Measurements from ENCODE around the gene NXF1. TPM values are rescaled to one million over a fixed set of nuclear protein-coding genes. Genes with fewer than 3 reads are reported as not detected.

NXF1 gene
- total and polyA plus RNA-seq, 10 of the 15 experiments (the other 5 are each of a cell fraction or from before 2014, with no cell fraction given) = 20.7 to 84.9 (median 40.6) TPM

- TF ChIP-seq NR2F1 (conservative IDR thresholded peaks at IDR 0.05) (peak; percentile 57), STAT3 (IDR thresholded peaks at IDR 0.05; ENCODE audit: low read depth, low read length) (no peak), RUNX3 (IDR thresholded peaks at IDR 0.05; ENCODE audit: low read length) (peak; percentile 37; the same call in 1 of the 2 replicates), WRNIP1 (IDR thresholded peaks at IDR 0.05; ENCODE audit: borderline replicate concordance, low read depth, low read length) (no peak), ZNF274 (IDR thresholded peaks at IDR 0.05; ENCODE audit: insufficient read depth, insufficient read length) (no peak), ETV6 (conservative IDR thresholded peaks at IDR 0.05 in 1 of 2, IDR thresholded peaks at IDR 0.05 in 1 of 2; ENCODE audit: borderline replicate concordance in 1 of 2, low read depth in 1 of 2) (no peak), RELA (IDR thresholded peaks at IDR 0.05; ENCODE audit: borderline replicate concordance, partially characterized antibody) (no peak), ZNF592 (IDR thresholded peaks at IDR 0.05) (no peak), IRF3 (IDR thresholded peaks at IDR 0.05) (peak; percentile 95), ZSCAN29 (IDR thresholded peaks at IDR 0.05) (no peak), KAT2A (conservative IDR thresholded peaks at IDR 0.05; ENCODE audit: control insufficient read depth, low read depth, low read length) (no peak), ZNF207 (IDR thresholded peaks at IDR 0.05; ENCODE audit: borderline replicate concordance) (no peak), REST (IDR thresholded peaks at IDR 0.05; ENCODE audit: low read depth, low read length) (no peak)
- TF ChIP-seq, protein P1, sequence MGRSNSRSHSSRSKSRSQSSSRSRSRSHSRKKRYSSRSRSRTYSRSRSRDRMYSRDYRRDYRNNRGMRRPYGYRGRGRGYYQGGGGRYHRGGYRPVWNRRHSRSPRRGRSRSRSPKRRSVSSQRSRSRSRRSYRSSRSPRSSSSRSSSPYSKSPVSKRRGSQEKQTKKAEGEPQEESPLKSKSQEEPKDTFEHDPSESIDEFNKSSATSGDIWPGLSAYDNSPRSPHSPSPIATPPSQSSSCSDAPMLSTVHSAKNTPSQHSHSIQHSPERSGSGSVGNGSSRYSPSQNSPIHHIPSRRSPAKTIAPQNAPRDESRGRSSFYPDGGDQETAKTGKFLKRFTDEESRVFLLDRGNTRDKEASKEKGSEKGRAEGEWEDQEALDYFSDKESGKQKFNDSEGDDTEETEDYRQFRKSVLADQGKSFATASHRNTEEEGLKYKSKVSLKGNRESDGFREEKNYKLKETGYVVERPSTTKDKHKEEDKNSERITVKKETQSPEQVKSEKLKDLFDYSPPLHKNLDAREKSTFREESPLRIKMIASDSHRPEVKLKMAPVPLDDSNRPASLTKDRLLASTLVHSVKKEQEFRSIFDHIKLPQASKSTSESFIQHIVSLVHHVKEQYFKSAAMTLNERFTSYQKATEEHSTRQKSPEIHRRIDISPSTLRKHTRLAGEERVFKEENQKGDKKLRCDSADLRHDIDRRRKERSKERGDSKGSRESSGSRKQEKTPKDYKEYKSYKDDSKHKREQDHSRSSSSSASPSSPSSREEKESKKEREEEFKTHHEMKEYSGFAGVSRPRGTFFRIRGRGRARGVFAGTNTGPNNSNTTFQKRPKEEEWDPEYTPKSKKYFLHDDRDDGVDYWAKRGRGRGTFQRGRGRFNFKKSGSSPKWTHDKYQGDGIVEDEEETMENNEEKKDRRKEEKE (IDR thresholded peaks at IDR 0.05) = no peak
- TF ChIP-seq, protein P2, sequence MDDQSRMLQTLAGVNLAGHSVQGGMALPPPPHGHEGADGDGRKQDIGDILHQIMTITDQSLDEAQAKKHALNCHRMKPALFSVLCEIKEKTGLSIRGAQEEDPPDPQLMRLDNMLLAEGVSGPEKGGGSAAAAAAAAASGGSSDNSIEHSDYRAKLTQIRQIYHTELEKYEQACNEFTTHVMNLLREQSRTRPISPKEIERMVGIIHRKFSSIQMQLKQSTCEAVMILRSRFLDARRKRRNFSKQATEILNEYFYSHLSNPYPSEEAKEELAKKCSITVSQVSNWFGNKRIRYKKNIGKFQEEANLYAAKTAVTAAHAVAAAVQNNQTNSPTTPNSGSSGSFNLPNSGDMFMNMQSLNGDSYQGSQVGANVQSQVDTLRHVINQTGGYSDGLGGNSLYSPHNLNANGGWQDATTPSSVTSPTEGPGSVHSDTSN (IDR thresholded peaks at IDR 0.05; ENCODE audit: insufficient replicate concordance, low read depth, low read length) = peak; percentile 95
Measured at GRCh38 chr11:62753736-62754603, 51.3 kb downstream of the NXF1 start, which contains the start of gene ZBTB3 (continued).
